ENCODE results near the gene RNF223.

GRCh38 chr1:1024771-1025699 is 49.1 kb downstream of the RNF223 start:
- TF ChIP-seq CTCF (IDR thresholded peaks at IDR 0.05) (no peak), POLR2A (IDR thresholded peaks at IDR 0.05) (no peak)
